GM20000 (cell line): ENCODE measurements around the gene COL27A1.

ENCODE experiments used
- DNase-seq: peaks from one replicate; pipeline ENCODE4 v3.0.0; 2012; ENCODE audit warnings: low spot score
- CTCF ChIP-seq: IDR thresholded peaks from 2 replicates; pipeline ENCODE4 v1.5.1; 2012; ENCODE audit warnings: mild to moderate bottlenecking, control low read depth; ENCODE audit errors: extremely low read depth, missing control alignments

The COL27A1 gene

GRCh38 chr9:114229295-114229694, 74.0 kb downstream of the COL27A1 start:
- TF ChIP-seq CTCF, result no peak
- no peak for DNase-seq

GRCh38 chr9:114230068-114230467, 74.7 kb downstream of the COL27A1 start:
- no peak for TF ChIP-seq CTCF
- no peak for DNase-seq

GRCh38 chr9:114231273-114231672, 75.9 kb downstream of the COL27A1 start:
- DNase-seq, result no peak
- TF ChIP-seq CTCF, result no peak

- no peak for TF ChIP-seq CTCF
- no peak for DNase-seq
Observed at GRCh38 chr9:114231719-114232449, 76.5 kb downstream of the COL27A1 start.

GRCh38 chr9:114233491-114234185, 78.3 kb downstream of the COL27A1 start:
- TF ChIP-seq CTCF, result no peak
- no peak for DNase-seq

GRCh38 chr9:114235033-114235661, 79.8 kb downstream of the COL27A1 start:
- TF ChIP-seq CTCF, result no peak
- no peak for DNase-seq

- TF ChIP-seq CTCF, result no peak
- DNase-seq, result no peak
Observed at GRCh38 chr9:114236391-114237138, 81.2 kb downstream of the COL27A1 start.
